ENCODE data around the gene HELZ. TPM values are rescaled to one million over a fixed set of nuclear protein-coding genes. Genes with fewer than 3 reads are reported as not detected.

HELZ gene
- total and polyA plus RNA-seq, 4 donors = 3.8 to 69.2 (median 25.7) TPM

DNA sequence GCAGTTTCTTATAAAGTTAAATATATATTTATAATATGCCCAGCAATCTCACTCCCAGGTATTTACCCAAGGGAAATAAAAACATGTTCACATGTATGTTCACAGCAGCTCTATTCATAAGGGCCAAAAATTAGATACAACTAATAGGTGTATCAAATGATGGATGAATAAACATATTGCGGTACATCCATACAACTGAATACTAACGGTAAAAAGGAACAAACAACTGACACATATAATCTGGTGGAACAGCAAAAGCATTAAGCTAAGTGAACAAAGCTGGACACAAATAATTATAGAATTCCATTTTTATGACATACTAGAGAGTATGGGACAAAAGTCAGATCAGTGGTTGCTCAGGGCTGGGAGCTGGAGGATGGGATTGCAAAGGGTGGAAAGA, 125.9 kb downstream of the HELZ start:
- H3K27me3 ChIP-seq (ENCODE audit: control insufficient read depth in 4 of 4, insufficient read depth in 4 of 4, low read length in 3 of 4) = no peaks in the 10 kb centered on the region
- no peak overlapping the region for H3K27ac ChIP-seq (ENCODE audit: low read depth in 1 of 2, low read length in 2 of 2)
- H3K9me3 ChIP-seq (ENCODE audit: control insufficient read depth in 4 of 4, low read length in 3 of 4) = peaks cover 0 to 6% (median 0%) of the 10 kb centered on the region in 4 donors
- H3K4me3 ChIP-seq (ENCODE audit: low read depth in 1 of 3, low read length in 3 of 3) = no peak overlapping the region
- H3K36me3 ChIP-seq (ENCODE audit: control insufficient read depth in 4 of 4, insufficient read depth in 3 of 4, low read depth in 1 of 4, low read length in 3 of 4) = peaks cover 0 to 33% (median 19%) of the 10 kb centered on the region in 4 donors
- no peak for DNase-seq (ENCODE audit: low spot score)
- TF ChIP-seq FOXA2 (IDR thresholded peaks at IDR 0.05) (no peak), NR2F2 (IDR thresholded peaks at IDR 0.05) (no peak), RXRA (IDR thresholded peaks at IDR 0.05) (no peak), HNF4G (IDR thresholded peaks at IDR 0.05) (no peak), ZBTB33 (IDR thresholded peaks at IDR 0.05) (no peak), YY1 (IDR thresholded peaks at IDR 0.05) (no peak), HNF4A (conservative IDR thresholded peaks at IDR 0.05) (no peak), REST (IDR thresholded peaks at IDR 0.05) (no peak), SP1 (IDR thresholded peaks at IDR 0.05) (no peak), JUND (IDR thresholded peaks at IDR 0.05) (no peak), GABPA (IDR thresholded peaks at IDR 0.05 in 1 of 2, conservative IDR thresholded peaks at IDR 0.05 in 1 of 2) (no peak), MAX (IDR thresholded peaks at IDR 0.05) (no peak), EGR1 (IDR thresholded peaks at IDR 0.05; ENCODE audit: low read depth in 2 of 2) (no peak), TAF1 (conservative IDR thresholded peaks at IDR 0.05) (no peak), RAD21 (IDR thresholded peaks at IDR 0.05) (no peak), FOXA1 (IDR thresholded peaks at IDR 0.05) (no peak)
- TF ChIP-seq, protein P1, sequence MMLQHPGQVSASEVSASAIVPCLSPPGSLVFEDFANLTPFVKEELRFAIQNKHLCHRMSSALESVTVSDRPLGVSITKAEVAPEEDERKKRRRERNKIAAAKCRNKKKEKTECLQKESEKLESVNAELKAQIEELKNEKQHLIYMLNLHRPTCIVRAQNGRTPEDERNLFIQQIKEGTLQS (IDR thresholded peaks at IDR 0.05) = no peak
- TF ChIP-seq, protein P2, sequence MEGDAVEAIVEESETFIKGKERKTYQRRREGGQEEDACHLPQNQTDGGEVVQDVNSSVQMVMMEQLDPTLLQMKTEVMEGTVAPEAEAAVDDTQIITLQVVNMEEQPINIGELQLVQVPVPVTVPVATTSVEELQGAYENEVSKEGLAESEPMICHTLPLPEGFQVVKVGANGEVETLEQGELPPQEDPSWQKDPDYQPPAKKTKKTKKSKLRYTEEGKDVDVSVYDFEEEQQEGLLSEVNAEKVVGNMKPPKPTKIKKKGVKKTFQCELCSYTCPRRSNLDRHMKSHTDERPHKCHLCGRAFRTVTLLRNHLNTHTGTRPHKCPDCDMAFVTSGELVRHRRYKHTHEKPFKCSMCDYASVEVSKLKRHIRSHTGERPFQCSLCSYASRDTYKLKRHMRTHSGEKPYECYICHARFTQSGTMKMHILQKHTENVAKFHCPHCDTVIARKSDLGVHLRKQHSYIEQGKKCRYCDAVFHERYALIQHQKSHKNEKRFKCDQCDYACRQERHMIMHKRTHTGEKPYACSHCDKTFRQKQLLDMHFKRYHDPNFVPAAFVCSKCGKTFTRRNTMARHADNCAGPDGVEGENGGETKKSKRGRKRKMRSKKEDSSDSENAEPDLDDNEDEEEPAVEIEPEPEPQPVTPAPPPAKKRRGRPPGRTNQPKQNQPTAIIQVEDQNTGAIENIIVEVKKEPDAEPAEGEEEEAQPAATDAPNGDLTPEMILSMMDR (IDR thresholded peaks at IDR 0.05; ENCODE audit: low read depth, low read length, missing input control) = no peak
- WGBS = 97% methylated on average over 2 of the region's 2 CpGs
- H3K4me1 ChIP-seq (ENCODE audit: control insufficient read depth in 4 of 4, insufficient read depth in 4 of 4, low read length in 3 of 4) = no peaks in the 10 kb centered on the region
- no peak overlapping the region for H3K9ac ChIP-seq (ENCODE audit: low read depth in 1 of 2, low read length in 2 of 2)
